Measurements from ENCODE around the gene PDE9A.

The PDE9A gene

GRCh38 chr21:42658320-42659105 is 5.1 kb downstream of the PDE9A start:
- DNase-seq: no peak

GRCh38 chr21:42659416-42660117 is 6.1 kb downstream of the PDE9A start:
- DNase-seq: no peak

GRCh38 chr21:42660118-42660470 is 6.7 kb downstream of the PDE9A start:
- DNase-seq: no peak

GRCh38 chr21:42661688-42662429 is 8.4 kb downstream of the PDE9A start:
- DNase-seq: no peak

- DNase-seq: no peak
Observed at GRCh38 chr21:42662430-42663199, 9.2 kb downstream of the PDE9A start.

- no peak for DNase-seq
Observed at GRCh38 chr21:42663200-42663750, 9.9 kb downstream of the PDE9A start.

- no peak for DNase-seq
Observed at GRCh38 chr21:42663860-42664535, 10.6 kb downstream of the PDE9A start.

GRCh38 chr21:42664614-42665013 is 11.2 kb downstream of the PDE9A start:
- DNase-seq: no peak

- DNase-seq: no peak
Observed at GRCh38 chr21:42665026-42665425, 11.6 kb downstream of the PDE9A start.

GRCh38 chr21:42665484-42665883 is 12.1 kb downstream of the PDE9A start:
- no peak for DNase-seq

GRCh38 chr21:42666023-42666747 is 12.8 kb downstream of the PDE9A start:
- no peak for DNase-seq

GRCh38 chr21:42666925-42667324 is 13.5 kb downstream of the PDE9A start:
- no peak for DNase-seq

- DNase-seq: no peak
Observed at GRCh38 chr21:42668298-42668992, 15.0 kb downstream of the PDE9A start.

- no peak for DNase-seq
Observed at GRCh38 chr21:42669041-42669440, 15.6 kb downstream of the PDE9A start.

GRCh38 chr21:42670058-42670880 is 16.8 kb downstream of the PDE9A start:
- DNase-seq: no peak

- no peak for DNase-seq
Observed at GRCh38 chr21:42670884-42671283, 17.5 kb downstream of the PDE9A start.

GRCh38 chr21:42671778-42672593 is 18.6 kb downstream of the PDE9A start:
- no peak for DNase-seq

GRCh38 chr21:42672699-42673458 is 19.5 kb downstream of the PDE9A start:
- no peak for DNase-seq

Data from CD4-positive, alpha-beta T cell treated with Interferon gamma for 1 hour (primary cell).